Fibroblast of the aortic adventitia (primary cell): Measurements from ENCODE around the gene IZUMO4. TPM values are rescaled to one million over a fixed set of nuclear protein-coding genes. Genes with fewer than 3 reads are reported as not detected.
"Not testable (repeated sequence)": the region's sequence is repeated elsewhere in the genome, so short reads cannot be mapped to it uniquely, and the experiment has no call there.

ENCODE experiments used
- DNase-seq: peaks from one replicate; pipeline ENCODE4 v3.0.0-alpha.2; 2010; ENCODE audit warnings: low read depth
- H3K4me3 ChIP-seq: 2 replicates; pipeline ENCODE4 v1.5.1; 2011; ENCODE audit warnings: low read depth, mild to moderate bottlenecking, control low read depth, low read length, moderate library complexity
- total RNA-seq: library from RNA; depleted of rRNA; stranded (reverse); fragments of >200 nt; gene quantifications from 2 replicates; pipeline ENCODE4 v1.2.3, GENCODE V29; 2012; ENCODE audit warnings: low replicate concordance
- TF ChIP-seq, protein P1 (sequence below): IDR thresholded peaks from 2 replicates; pipeline ENCODE4 v1.5.1; 2011; ENCODE audit warnings: mild to moderate bottlenecking, low read length, control low read depth, inconsistent platforms; ENCODE audit not compliant: insufficient read depth

IZUMO4 gene
- total RNA-seq, 1 donor = 1.4 TPM

DNA sequence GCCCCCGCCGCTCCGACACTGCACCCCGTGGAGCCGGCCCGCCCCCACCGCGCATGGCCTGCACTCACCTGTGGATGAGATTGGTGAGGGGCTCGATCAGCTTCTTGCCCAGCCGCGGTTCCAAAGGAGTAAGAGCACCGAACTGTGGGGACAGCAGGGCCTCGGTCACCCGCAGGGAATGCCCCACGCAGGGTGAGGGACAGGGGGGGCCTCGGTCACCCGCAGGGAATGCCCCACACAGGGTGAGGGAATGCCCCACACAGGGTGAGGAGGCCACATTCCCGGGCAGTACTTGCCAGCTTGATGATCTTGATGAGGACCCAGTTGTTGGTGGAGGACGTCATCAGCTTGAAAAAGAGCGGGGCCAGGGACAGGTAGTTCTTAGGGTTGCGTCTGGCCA, 32.3 kb downstream of the IZUMO4 start:
- no peak overlapping the region for H3K4me3 ChIP-seq
- no peak for DNase-seq
- TF ChIP-seq, protein P1, sequence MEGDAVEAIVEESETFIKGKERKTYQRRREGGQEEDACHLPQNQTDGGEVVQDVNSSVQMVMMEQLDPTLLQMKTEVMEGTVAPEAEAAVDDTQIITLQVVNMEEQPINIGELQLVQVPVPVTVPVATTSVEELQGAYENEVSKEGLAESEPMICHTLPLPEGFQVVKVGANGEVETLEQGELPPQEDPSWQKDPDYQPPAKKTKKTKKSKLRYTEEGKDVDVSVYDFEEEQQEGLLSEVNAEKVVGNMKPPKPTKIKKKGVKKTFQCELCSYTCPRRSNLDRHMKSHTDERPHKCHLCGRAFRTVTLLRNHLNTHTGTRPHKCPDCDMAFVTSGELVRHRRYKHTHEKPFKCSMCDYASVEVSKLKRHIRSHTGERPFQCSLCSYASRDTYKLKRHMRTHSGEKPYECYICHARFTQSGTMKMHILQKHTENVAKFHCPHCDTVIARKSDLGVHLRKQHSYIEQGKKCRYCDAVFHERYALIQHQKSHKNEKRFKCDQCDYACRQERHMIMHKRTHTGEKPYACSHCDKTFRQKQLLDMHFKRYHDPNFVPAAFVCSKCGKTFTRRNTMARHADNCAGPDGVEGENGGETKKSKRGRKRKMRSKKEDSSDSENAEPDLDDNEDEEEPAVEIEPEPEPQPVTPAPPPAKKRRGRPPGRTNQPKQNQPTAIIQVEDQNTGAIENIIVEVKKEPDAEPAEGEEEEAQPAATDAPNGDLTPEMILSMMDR = no peak

DNA sequence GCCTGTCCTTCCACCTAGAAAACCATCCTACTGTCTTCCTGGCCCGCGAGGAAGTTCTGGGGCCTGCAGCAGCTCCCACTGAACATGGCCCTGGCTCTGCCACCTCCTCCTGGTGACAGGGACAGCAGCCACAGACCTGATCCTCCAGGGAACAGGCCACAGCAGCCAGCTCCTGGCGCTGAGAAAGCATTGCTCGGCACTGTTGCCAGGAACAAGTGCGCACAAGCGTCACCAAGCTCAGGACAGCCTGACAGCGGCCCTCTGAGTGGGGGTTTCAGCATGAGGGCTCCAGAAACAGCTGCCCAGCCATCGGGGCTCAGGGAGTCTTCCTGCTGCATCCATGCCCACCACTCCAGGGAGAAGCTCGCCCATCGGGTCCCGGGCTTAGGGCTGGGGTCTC, 32.8 kb downstream of the IZUMO4 start:
- TF ChIP-seq, protein P1 = no peak
- no peak for DNase-seq
- no peak overlapping the region for H3K4me3 ChIP-seq

DNA sequence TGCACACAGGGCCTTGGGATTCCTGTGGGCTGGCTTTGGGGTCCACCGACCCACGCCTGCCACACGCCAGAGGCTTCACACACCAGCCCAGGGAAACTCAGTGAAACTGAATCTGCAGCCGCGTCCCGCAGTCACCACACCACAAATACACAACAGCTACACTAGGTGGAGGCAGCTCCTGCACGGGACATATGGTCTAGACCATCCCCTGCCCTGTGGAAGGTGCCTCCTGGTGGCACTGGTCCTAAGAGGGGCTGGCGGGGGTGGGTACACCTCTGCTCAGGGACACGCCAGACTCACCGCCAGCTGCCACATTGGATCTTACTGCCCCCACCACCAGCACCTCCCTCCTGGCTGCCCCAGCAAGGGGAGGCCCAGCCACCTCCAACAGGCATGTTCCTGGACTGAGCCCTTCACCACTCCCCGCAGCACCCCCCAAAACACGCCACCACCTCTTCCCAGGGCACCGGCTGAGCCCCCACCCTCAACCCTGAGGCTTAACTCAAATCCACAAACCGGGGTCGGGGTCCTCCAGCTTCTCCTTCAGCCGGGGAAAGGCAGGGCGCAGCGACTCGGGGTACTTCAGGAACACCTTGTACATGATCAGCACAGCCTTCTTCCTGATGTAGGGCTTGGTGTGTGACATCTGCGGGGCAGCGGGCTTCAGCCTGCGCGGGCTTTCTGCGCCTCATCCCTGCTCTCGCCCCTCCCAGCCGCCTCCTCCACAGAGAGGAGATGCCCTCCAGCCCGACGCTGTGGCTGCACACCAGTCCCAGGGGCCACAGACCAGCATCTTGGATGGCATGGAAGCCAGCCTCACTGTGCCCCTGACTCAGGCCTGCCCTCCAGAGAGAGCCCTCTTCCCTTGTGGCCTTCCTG, 33.4 kb downstream of the IZUMO4 start:
- TF ChIP-seq, protein P1 = no peak
- no peak overlapping the region for H3K4me3 ChIP-seq
- no peak for DNase-seq

DNA sequence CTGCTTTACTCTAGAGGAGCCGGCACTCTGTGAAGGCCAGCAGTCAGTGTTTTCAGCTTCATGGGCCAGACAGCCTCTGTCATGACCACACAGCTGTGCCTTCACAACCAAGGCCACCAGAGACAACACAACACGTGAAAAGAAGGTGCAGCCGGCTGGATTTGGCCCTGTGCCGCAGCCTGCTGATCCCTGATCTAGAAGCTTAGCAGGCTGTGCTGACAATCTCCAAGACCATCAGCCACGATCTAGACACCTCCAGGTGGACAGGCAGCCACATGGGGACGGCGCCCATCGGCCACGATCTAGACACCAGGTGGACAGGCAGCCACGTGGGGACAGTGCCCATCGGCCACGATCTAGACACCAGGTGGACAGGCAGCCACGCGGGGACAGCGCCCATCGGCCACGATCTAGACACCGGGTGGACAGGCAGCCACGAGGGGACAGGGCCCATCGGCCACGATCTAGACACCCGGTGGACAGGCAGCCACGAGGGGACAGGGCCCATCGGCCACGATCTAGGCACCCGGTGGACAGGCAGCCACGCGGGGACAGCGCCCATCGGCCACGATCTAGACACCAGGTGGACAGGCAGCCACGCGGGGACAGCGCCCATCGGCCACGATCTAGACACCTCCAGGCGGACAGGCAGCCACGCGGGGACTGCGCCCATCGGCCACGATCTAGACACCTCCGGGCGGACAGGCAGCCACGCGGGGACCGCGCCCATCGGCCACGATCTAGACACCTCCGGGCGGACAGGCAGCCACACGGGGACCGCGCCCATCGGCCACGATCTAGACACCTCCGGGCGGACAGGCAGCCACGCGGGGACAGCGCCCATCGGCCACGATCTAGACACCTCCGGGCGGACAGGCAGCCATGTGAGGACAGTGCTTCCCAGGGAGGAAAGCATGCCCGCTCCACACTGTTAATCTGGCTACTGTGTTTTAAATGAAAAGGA, 34.6 kb downstream of the IZUMO4 start:
- not testable (repeated sequence) for H3K4me3 ChIP-seq, DNase-seq

DNA sequence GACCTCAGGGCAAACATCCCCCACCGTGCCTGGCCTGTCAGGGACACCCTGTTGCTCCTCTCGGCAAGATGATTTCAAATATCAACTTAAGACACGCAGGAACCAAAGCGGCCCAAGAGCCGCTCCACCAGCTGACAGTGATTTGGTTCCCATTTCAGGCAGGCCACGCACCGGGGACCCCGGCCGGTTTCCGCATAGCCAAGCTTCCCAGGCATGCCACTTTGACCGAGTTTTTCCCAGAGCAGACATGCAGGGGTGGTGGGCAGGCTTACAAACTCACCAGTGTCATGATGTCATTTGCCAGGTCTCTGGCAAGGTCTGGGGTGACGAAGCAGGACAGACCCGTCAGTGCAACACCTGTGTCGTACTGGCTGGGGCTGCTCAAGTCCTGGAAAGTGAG, 35.5 kb downstream of the IZUMO4 start:
- no peak for DNase-seq
- TF ChIP-seq, protein P1 = no peak

DNA sequence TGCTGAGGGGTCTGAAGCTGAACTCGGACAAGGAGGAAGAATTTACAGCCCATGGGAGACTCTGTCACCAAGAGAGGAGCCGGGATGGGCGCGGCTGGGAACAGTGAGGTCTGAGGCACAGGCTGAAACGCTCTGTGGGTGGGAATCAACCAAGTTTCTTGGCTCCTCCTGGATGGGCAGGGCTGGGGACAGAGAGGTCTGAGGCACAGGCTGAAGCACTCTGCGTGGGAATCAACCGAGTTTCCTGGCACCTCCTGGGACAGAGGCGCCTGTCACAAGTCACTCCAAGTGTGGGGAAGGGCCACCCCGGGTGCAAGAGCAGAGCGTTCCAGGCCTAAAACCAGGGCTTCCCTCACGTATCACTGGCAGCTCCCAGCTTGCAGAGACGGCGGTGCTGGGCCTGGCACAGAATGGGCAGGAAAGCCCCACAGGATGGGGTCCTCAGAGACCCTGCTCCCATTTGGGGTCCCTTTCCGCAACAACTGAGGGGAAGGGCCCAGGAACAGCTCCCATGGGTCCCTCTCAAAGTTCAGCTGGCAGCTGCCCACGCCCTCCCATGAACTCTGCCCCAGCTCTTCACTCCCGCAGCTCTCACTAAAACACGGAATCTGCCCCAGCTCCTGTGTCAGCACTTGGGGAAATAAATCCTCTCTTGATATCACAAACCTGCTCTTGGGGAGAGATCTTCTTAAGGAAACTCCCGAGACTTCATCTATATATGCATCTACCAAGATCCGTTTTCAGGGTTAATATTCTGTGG, 36.2 kb downstream of the IZUMO4 start:
- TF ChIP-seq, protein P1 = no peak
- no peak overlapping the region for H3K4me3 ChIP-seq
- DNase-seq = no peak

More for the DNA sequence above, 35.5 kb downstream of the IZUMO4 start:
- no peak overlapping the region for H3K4me3 ChIP-seq
